DMS 273 treated with DMSO at 0.1 percent for 48 hours (cell line): Measurements from ENCODE around the gene PROSER2.

Experiments
- DNase-seq: peaks from one replicate; lab custom pipeline; 2025; lab: John Stamatoyannopoulos, UW

Gene PROSER2

DNA sequence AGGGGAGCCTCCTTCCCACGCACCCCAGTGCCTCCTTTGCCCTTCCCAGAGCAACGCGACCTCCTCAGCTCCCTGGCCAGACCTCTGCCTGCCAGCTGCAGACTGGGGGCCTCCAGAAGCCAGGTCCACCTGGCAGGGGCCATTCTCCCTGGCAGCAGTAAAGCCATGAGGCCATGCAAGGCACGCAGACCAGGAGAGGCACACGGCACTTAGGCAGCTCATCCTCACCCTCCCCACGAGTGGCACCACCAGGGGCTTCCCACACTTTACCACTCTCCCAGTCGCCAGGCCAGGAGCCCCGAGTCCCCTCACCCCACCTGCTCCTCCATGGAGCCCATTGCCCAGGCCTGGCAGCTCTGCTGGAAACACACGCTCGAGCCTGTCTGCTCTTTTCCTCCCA, 85.4 kb downstream of the PROSER2 start:
- no peak for DNase-seq

DNA sequence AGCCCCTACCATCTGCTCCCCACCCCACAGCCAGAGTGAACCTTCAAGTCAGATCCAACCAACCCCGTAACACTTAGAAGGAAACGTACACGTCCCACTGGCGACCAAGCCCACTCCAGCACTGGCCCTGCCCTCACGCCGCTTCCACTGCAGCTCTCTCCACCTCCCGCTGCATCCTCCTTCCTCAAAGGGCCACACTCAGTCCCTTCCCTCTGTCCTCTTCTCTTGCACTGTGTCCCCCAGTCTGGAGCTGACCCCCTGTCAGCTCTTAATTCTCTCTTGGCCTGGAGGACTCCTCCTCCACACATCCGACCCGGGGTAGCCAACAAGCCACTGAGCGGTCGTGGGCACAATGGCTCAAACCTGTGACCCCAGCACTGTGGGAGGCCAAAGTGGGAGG, 85.8 kb downstream of the PROSER2 start:
- no peak for DNase-seq

DNA sequence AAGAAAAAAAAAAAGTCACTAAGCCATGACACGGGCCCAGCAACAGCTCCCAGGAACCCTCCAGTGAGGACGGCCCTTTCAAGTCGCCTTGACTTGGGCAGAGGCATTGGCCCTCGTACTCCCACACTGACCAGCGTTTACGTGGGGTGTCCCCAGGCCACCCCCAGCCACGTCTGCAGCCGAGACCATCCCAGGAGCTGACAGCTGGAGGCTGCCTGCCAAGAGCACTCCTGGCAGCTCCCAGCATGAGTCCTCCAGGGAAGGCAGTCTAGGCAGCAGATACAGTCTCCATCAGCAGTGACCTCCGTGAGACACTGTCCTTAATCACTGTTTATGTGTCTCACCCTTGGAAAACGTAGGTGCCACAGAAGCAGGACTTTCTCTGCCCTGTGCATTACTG, 86.5 kb downstream of the PROSER2 start:
- no peak for DNase-seq

DNA sequence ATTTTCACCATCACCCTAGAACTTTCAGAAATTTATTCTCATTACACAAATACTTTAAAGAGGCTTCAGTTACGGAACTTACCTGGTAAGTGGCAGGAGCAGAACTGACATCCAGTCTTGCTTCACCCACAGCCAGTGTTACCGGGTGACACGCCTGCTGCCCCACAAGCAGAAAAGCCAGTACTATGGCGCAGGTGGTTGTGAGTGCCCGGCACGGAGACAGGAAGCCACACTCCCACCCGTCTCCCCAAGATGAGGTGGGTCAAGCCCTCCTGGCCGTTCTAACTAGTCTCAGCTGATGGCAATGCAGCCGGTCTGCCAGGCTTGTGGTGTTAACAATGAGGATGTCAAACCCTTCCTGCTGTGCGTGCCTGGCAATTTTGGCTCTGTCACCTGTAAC, 86.9 kb downstream of the PROSER2 start:
- DNase-seq = no peak

DNA sequence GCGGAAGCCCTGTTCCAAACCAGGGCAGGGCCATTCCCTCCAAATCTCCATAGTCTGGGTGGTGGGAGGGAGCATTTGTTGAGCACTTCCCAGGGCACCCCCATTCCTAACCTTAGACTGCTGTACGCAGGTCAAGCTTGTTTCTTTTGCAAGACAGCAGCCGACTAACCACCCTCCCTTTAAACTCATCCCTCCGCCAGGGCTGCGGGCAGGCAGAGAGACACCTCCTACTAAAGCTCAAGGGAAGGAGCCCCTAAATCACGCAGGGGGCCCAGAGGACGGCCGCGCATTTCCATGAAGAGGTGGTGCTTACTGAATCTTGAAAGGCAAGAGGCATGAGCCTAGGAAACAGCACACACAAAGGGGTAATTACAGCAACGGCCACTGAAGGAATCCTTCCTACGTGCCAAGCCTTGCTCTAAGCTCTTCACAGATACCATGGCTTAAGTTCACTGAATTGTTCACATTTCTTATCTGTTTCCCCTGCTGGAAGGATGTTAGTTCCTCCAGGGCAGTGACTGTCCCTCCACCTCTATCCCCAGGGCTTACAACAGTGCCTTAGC, 90.0 kb downstream of the PROSER2 start:
- DNase-seq = no peak

DNA sequence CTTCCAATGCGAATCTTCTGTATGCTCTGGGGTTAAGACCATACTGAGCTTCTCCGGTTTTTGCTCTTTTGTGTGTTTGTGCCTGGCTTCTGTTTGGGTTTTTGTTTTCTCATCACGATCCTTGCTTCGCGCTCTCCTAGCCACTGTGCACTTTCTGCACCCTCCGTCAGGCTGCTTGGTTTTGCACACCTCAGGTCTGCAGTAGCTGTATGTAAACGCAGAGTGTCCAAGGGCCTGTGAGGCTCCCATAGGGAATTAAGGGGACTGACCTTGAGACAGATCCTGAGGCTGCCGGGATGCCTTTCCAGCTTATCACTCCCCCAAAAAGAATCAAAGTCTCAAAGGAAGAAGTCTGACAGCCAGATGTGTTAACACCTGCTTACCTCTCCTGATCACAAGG, 95.2 kb downstream of the PROSER2 start:
- no peak for DNase-seq

DNA sequence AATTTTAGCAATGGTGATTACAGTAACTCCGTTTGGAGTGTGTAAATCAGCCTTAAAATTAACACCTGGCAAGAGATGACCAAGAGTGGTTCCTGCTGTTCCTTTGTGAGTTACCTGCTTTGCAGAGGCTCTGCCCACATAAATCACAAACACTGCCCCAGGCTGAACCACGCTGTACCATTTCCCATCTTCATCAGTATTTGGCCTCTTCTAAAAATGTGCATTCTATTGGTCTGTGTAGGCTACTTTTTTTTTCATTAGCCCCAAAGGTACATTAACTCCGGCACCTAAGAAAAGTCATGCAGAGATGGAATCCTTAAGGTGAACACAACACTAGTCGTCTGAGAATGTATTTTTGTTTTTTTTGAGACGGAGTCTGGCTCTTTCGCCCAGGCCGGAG, 96.1 kb downstream of the PROSER2 start:
- DNase-seq = no peak
